GM19463 (cell line): ENCODE data around the gene RASL10A.

Experiments used
- ATAC-seq: cut with Tn5 transposase; IDR thresholded peaks from one replicate; pipeline ENCODE4 v1.9.1; 2021; ENCODE audit warnings: mild to moderate bottlenecking, moderate library complexity; ENCODE audit not compliant: unreplicated experiment

The RASL10A gene

DNA sequence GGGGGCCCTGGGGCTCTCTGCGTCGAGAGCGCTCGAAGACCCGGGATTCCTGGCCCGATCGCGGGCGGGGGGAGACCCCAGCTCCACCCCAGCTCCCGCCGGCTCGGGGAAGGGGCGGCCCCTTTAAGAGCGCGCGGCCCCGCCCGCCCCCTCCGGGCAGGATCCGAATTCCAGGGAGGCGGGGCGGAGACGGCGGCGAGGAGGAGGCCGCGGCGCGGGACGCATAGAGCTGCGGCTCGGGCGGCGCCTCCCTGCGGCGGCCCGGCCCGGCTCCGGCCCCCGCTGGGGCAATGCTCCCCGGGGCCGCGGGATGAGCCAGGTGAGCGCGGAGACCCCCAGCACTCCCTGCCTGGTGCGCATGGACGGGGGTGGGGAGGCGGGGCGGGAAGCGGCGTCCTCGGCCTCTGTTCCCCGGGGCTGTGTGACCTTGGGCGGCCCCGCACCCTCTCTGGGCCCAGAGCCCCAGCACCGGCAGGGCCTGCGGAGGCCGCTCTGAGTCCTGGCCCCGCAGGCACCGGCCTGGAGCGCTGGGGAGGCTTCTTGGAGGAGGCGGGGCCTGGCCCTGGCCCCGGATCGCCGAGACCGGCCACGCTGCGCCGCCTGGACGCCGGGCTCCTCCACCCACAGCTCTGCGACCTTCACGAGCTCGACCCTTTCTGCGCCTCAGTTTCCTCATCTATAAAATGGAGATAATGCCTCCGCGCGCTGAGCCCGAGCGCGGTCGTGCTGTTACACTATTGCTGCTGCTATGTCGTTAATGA lies 8.5 kb downstream of the RASL10A start:
- no peak for ATAC-seq

DNA sequence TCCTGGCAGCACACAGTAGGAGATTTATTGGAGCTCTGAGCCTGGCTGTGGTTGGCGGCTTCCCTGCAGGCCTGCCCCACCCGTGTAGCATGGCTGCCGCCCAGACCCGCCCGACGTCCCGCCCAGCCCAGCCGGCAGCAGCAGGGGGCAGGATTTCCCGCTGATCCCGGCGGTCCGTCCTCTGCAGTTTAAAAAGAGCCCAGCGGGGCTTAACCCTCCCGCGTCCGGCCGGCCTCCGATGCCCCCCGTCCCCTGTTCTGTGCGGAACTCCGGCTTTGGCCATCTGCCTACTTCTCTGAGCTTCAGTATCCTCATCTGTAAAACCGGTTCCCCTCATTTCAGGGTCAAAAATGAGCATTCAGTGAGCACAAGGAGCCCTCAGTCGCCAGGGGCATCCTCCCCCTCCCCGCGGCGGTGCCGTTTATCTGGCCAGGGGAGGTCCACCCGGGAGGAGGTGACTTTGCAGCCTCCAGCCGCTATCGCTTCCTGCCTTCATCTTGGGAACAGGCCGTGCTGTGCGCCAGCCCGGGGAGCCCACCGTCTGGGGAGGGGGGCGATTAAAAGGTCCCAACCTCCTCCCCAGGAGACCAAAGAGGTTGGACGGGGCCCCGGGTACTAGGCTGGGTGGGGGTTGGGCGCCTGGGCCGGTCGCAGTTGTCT lies 9.2 kb downstream of the RASL10A start, which contains the start of gene GAS2L1:
Gene GAS2L1, plus strand, starts transcription at position 476 of the 660 bp plus-strand sequence. CDS start 1,456 bp downstream, outside the sequence.
- ATAC-seq: no peak

DNA sequence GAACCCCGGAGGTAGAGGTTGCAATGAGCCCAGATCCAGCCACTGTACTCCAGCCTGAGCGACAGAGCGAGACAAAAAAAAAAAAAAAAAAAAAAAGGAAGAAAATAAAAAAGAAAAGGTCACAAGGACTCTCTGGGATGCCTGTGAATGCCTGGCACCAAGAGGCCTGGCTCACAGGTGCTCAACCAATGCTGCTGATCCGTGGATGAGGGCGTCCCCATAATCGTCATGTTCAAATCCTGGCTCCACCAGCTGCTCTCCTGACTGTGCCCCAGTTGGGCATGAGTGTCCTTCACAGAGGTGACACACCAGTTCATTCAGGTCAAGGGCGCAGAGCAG lies 9.7 kb downstream of the RASL10A start:
- ATAC-seq: no peak

DNA sequence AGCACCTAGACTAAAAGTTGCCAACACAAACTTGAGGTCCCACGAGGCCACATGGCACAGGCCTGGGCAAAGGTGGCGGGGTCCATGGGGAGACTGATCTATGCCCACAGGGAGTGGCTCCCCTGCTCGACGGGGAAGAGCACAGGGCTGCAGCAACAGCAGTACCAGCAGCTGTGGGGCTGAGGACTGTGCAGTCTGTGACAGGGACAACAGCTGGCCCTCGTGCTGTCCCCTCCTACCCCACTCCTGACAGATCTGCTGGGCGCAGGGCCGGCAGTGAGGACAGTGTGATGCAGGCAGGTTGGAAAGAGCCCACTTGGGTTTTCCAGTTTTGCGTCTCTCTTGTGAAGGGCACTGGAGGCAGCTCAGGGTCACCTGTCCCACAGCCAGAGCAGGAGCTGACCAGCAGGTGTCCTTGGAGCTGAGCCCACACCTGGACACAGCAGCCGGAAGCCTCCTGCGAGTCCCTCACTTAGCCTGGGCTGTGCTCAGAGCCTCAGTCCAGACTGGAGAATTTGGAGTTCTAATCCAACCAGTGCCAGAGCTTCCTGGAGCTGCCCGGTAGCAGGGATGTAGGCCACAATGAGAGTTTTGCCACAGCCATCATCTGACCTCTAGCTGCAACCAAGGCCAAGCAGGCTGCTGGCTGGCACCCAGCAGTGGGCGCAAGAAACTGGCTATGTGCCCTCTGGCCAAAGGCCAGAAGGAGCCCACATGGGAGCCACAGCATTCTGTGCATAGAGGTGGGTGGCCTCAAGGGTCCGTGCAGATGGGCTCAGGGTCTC lies 12.6 kb downstream of the RASL10A start:
- no peak for ATAC-seq

DNA sequence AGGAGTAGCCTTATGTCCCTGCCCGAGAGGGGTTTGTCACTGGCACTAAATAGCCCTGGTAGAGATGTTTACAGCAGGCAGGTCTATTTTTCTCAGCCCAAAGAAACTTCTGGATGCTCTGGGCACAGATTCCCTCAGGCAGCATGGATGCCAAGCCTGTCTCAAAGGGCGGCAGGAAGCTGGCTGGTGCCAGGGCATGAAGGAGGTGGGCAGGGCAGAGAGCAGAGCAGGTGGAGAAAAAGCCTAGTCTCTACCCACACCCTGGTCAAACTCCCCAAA lies 13.2 kb downstream of the RASL10A start:
- ATAC-seq: no peak

DNA sequence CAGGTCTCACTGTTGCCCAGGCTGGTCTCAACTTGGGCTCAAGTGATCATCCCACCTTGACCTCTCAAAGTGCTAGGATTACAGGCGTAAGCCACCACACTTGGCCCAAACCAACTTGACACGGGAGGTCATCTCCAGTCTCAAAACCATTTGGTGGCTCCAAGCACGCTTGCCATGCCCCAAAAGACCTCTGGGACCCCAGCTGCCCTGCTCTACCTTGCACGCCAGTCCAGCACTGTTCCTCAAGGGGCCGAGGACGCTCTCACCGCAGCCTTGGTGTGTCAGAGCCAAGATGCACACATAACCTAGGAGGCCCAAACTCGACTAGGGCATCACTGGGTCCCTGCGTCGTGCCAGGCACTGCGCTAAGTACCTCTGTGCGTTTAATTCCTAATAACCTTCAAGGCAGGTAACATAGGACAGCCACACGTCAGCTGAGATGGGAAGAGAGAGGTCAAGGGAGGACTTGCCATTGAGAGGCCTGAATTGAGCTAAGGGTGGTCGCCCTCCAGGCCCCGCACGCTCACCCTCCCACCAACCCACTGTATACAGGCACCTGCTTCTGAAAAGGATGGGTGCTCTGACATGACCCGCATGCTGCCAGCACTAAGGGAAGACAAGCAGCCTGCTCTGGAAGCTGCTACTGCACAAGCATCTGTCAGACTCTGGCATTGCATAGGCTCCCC lies 13.6 kb downstream of the RASL10A start:
- no peak for ATAC-seq

DNA sequence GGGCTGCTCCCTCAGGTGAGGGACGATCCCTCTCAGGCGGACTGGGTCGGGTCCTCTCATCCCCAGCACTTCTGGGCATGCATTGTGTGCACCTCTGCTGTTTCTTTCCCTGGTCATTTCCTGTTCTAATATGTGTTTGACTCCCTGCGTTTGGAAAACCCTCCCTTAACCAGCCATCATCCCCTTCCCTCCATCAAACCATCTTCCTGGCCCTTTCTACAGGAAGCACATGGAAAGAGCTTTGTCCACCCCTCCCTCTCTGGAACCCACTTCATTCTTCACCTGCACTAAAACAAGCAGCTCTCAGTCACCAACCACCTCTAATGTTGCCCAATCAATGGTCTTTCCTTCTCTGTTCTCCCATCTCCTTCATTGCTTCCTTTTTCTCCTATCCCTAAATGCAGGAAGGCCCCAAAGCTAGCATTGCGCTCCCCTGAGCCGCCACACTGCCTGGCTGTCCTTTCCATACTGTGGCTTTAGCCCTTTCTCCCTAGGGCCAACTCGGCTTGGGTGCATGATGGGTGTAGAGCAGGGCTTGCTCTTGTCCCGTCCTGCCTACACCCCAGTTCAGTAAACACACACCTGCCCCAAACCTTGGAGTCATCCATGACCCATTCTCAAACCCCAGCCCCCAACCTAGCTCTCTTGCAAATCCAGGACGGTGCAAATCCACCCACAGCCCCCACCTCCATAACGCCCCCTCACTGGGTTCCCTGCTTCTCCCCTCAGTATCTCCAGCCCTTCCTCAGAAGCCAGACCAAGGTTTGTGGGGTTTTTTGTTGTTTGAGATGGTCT lies 14.5 kb downstream of the RASL10A start:
- ATAC-seq: no peak

DNA sequence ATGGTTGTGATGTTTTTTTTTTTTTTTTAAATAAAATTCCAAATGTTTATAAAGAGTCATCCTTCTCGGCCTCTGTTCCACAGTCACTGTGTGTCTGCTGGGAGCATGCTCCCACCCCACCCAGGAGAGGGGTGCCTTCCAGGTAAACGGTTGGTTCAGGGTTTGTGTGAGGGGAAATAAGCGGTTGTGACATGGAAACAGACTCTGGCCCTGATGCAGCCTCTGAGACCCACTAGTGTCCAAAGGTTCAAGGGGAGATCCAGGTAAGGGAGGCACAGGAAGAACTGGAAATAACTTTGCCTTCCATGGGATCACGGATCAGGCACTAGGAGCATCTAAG lies 15.1 kb downstream of the RASL10A start:
- ATAC-seq: no peak

DNA sequence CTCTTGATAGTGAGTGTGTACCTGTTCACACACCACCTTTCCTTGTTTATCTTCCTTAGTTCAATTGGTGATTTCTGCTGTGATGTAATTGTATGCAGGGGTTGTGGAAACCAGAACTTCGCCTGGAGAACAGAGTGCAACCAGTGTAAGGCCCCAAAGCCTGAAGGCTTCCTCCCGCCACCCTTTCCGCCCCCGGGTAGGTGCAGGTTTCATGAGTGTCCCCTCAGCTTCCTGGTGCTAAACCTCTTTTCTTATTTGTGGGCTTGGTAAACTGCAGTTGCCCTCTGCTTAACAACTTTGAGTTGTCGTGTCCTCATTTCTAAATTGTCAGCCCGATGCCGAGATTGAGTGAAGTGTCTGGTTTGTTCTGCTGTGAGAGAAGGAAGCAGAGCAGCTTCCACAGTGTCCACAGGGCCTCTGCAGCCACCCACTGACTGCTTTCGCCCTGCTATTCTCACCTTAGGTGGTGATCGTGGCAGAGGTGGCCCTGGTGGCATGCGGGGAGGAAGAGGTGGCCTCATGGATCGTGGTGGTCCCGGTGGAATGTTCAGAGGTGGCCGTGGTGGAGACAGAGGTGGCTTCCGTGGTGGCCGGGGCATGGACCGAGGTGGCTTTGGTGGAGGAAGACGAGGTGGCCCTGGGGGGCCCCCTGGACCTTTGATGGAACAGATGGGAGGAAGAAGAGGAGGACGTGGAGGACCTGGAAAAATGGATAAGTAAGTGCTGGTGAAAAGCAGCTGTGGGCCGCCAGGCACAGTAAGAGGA lies 16.2 kb downstream of the RASL10A start:
- ATAC-seq: no peak

DNA sequence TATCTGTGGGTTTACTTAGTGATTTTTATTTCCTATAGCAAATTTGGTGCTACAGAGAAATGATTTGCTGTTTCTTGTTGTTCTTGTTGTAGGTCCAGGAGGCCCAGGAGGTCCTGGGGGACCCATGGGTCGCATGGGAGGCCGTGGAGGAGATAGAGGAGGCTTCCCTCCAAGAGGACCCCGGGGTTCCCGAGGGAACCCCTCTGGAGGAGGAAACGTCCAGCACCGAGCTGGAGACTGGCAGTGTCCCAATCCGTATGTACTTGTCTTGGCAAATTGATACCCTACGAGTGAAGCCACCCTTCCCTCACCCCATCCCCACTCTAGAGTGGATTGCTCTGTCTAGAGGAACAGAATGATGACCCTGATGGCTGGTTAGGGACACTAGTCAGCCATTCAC lies 16.9 kb downstream of the RASL10A start:
- ATAC-seq: no peak

DNA sequence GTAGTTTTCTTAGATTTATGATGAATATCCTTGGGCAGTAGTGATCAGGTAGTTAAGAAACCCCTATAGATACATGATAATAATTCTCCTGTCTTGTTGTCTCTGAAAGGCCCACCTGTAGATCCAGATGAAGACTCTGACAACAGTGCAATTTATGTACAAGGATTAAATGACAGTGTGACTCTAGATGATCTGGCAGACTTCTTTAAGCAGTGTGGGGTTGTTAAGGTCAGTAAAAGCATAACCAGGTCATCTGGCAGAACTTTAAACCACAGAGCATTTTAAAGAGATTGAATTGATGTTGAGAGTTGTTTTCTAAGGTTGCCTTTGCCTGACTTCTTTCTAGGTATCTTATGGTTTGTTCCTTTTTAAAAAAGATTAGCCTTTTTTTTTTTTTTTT lies 23.1 kb downstream of the RASL10A start:
- no peak for ATAC-seq

DNA sequence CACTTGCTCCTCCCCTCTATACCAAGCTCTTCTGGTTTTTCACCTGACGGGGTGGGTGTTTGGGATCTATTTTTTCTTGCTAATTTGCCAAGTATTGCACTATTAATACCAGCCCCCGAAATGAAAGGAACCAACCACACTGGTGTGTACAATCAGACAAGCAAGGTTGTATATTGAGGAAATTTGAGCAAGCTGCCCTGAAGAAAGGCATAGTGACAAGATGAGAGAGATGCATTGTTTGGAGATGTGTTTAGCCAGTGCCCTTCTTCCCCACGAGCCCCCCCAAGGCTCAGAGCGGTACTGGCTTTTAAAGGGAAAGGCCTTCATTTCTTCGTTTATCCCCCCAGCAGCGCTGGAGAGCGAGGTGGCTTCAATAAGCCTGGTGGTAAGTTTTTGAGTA lies 24.3 kb downstream of the RASL10A start:
- ATAC-seq: no peak

DNA sequence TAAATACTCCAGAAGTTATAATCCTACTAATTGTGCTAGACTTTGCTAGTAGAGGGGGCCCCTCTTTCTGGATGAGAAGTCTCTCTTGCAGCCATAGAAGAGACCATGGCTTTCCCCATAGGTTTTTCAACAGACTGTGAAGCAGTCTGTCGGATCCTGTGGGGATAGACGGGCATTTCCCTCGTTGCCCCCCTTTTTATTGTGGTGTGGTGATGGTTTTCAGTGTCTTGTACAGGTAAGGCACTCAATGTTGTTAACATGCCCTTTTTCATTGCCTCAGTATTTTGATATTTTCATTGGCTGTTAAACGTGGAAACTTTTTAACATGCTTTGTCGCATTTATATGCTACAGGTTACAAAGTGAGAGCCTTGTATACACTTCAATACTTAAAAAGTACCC lies 25.4 kb downstream of the RASL10A start:
- ATAC-seq: no peak

DNA sequence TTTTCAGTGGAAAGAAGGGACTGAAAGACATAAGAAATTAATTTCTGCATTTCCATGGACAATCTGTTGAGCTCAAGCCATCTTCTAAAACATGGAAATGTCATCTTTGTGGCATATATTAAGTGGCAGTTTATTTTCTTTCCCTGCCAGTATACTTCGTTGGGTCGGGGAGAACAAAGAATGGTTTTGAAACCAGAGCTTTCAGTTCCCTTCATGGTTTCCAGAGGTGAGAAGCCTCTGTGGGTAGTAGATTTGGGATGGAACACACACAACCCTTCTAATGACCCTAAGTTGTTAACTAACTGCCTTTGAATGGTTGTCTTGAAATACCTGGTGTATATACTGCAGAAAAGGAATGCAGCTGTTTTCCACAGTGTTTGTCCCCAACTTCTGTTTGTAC lies 26.7 kb downstream of the RASL10A start:
- no peak for ATAC-seq

DNA sequence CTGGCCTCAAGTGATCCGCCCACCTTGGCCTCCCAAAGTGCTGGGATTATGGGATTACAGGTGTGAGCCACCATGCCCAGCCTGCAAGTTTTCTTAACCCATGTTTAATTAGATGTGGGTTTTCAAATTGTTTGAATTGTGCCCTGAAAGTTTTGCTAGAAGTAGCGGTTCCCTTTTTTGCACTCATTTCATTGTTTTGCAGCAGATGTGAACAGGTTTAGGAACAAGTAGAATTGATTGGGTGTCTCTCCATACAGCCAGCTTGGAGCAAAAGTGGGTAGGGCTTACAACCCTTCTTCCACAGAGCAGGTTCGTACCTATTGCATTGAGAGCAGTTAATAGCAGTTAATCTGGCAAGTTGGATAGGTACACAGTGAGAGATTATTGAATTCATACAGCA lies 31.3 kb downstream of the RASL10A start:
- ATAC-seq: no peak

DNA sequence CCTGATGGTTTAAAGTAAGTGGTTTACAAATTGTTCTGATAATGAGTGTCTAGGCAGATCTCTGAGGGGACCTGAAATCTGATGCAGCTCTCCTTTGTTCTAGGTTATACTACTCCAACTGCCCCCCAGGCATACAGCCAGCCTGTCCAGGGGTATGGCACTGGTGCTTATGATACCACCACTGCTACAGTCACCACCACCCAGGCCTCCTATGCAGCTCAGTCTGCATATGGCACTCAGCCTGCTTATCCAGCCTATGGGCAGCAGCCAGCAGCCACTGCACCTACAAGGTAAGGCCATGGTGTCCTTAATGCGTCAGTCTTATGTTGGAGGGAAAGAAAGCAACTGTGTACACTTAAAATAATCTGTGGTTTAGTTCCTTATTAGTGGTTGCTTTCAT lies 37.6 kb downstream of the RASL10A start:
- no peak for ATAC-seq

DNA sequence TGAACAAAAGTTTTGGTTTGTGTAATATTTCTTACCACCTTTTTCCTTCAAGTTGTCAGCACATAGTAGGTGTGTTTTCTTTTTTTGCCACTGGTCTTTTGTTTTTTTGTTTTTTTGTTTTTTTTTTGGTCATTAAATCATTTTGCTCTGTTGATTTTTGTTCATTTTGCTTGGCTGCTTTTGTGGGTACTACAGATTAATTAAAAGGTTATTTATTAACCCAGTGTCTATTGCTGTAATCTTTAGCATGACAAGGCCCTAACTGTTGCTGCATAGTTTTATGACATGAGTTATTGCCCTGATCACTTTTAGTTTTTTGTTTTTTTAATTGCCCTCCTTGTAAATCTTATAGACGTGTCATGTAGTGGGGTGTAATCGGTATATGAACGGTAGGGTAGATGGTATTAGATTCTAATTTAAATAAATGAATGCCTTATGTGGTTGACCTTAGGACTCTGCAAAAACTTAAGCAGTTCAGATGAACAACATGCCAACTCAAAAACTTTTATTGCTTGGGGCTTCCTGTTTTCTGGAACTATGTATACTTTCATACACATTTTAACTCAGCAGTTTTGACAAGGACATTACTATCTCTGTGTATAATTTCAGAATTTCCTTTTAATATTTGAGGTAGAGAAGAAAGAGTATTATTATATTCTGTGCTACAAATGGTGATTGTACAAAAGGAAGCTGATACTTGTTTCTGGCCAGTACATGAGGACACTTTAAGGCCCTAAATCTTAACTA lies 39.5 kb downstream of the RASL10A start:
- no peak for ATAC-seq

DNA sequence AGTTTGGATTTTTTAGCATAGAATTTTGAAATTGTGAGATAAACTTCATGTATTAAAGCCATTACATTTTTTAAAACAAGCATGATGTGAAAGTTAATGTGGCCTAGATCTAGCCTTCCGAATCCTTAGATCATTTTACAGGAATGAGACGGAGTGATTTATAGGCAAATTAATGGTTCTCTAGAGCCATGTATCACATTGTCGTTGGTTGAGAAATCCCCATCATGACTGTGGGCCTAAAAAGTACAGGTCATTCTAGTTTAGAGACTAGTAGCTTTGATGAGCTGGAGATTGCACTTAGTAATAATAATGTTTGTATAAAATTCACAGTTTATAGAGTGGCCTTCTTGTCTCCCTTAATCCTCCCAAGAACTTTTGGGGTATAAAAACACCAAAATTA lies 40.3 kb downstream of the RASL10A start:
- no peak for ATAC-seq

DNA sequence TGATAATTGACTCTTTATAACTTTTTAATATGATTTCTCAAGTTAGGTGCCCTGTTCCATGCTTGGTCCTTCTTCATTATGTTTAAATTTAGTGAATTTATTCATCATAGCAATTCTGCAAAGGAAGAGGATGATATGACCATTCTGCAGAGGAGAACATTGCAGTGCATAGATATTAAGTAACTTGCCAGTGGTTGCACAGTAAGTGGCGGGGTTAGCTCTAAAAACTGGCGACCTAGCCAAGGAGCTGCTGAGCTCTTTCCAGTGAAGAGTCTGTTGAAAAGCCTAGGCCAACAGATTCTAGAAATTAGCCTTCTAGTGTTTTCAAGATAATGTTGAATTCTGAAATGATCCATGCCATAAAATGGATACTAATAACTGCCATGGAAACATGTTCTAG lies 42.9 kb downstream of the RASL10A start:
- ATAC-seq: no peak
